ENCODE results near the gene SLC45A3.

The SLC45A3 gene

DNA sequence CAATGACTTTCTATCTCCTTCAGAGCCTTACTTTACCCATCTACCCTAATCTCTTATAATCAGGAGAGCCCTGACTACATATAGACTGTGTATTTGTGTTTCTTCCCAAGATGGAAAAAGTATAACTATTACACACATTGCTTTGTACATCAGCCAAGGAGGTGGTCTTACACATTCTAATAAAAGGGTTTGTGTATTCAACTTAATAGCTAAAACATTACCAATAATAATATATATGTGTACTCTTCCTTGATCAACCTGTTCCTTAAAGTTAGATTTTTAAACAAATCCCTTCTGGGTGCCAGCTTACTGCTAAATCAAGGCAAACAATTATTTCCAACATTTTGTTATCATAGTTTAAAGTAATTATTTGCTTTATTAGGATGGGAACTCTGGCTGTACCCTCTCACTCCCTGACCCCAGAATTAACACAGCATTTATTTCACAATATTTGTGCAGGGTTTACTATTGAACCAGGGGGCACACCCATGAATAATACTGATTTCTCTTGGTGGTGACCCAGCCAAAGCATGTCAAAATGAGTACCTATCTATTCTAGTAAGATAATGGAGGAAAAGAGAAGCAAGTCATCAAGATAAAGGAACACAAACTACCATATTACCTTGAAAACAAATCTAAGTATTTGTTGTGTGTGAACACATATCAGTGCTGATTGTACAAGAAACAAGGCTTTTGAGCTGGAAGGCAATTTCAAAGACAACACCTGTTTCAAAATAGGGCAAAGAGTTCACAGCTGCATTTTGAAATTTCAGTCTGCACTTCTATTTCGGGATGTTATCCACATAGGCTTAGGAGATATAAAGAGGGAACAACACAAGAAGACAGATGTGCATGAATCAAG, 30.1 kb upstream of the SLC45A3 start:
- Histone ChIP-seq H3K9ac (ENCODE audit: low read length) (no peak overlapping the region), H3K4me3 (ENCODE audit: low read length) (no peak overlapping the region), H3K27ac (ENCODE audit: low read depth, low read length) (no peak overlapping the region), H3K4me1 (ENCODE audit: control insufficient read depth, insufficient read depth, low read length) (peaks cover 2% of the 10 kb centered on the region), H3K36me3 (ENCODE audit: control insufficient read depth, insufficient read depth, low read length) (peaks cover 8% of the 10 kb centered on the region), H3K27me3 (ENCODE audit: control insufficient read depth, insufficient read depth, low read length) (no peaks in the 10 kb centered on the region)

DNA sequence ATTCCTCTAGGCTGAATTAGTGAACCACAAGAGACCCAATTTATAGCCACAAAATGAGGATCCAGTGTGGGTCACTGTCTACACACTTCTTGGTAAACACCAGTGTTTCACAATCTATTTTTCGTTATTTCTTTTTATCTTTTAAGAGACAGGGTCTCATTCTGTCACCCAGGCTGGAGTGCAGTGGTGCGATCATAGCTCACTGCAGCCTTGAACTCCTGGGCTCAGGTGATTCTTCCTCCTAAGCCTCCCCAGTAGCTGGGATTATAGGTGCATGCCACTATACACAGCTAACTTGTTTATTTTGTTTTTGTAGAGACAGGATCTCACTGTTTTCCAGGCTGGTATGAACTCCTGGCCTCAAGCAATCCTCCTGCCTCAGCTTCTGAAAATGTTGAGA, 29.3 kb upstream of the SLC45A3 start:
- Histone ChIP-seq H3K4me3 (ENCODE audit: low read length) (no peak overlapping the region), H3K27me3 (ENCODE audit: control insufficient read depth, insufficient read depth, low read length) (no peaks in the 10 kb centered on the region), H3K27ac (ENCODE audit: low read depth, low read length) (no peak overlapping the region), H3K9ac (ENCODE audit: low read length) (no peak overlapping the region), H3K4me1 (ENCODE audit: control insufficient read depth, insufficient read depth, low read length) (peaks cover 2% of the 10 kb centered on the region), H3K36me3 (ENCODE audit: control insufficient read depth, insufficient read depth, low read length) (peaks cover 4% of the 10 kb centered on the region)

DNA sequence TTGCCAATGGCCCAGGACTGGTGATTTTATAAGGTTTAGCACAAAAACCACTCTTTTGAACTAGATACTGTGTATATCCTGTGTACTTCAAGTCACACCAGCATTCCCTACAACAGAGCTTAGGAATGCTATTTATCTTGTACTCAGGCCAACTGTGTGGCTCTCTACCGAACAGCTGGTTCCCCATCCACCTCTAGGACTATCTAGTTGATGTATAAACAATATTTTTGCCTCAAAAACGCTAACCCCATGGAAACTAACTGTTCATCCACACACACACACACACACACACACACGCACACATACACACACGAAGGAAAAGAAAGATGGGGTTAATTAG, 28.7 kb upstream of the SLC45A3 start:
- Histone ChIP-seq H3K27me3 (ENCODE audit: control insufficient read depth, insufficient read depth, low read length) (no peaks in the 10 kb centered on the region), H3K27ac (ENCODE audit: low read depth, low read length) (no peak overlapping the region), H3K36me3 (ENCODE audit: control insufficient read depth, insufficient read depth, low read length) (no peaks in the 10 kb centered on the region), H3K4me1 (ENCODE audit: control insufficient read depth, insufficient read depth, low read length) (peaks cover 2% of the 10 kb centered on the region), H3K9ac (ENCODE audit: low read length) (no peak overlapping the region), H3K4me3 (ENCODE audit: low read length) (no peak overlapping the region)

DNA sequence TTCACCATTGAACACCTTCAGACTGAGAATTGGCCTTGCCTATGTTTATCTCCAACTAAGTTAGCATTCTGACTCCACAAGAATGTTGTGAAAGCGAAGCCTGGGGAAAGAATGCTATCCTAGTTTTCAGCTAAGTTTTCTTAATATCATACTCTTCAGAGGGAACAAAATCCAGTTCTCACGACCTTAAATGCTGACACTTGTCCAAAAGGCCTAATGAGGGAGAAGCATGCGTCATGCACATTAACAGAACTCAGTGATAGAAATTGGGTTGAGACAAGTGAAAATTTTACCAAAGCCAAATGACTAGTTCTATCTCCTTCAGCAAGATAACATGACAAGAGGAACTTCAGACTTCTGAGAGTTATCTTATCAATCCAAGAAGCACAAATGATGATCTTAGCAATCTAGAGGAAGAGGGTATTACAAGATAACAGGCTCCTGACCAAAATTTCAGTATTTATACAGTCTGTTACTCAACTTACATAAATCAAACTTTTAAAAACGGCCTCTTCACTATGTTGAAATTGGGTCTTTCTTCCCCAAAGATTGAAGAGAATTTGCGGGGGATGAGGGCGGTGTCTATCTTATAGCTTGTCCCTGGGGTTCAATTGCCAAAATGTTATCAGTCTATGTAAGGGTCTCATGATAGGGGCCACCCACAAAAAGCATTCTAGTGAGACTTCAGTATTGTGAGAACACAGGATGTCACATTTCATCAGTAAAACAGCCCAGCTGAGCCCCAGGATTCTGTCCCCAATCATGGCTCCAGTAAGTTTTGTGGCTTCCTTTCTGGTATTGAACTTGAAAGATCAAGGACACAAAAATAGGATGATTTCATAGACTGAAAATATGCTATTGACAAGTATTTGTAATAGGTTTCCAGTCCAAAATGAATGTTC, 26.5 kb upstream of the SLC45A3 start:
- no peaks in the 10 kb centered on the region for H3K27me3 ChIP-seq (ENCODE audit: control insufficient read depth, insufficient read depth, low read length)
- no peak overlapping the region for H3K9ac ChIP-seq (ENCODE audit: low read length)
- peaks cover 2% of the 10 kb centered on the region for H3K4me1 ChIP-seq (ENCODE audit: control insufficient read depth, insufficient read depth, low read length)
- no peak overlapping the region for H3K27ac ChIP-seq (ENCODE audit: low read depth, low read length)
- no peaks in the 10 kb centered on the region for H3K36me3 ChIP-seq (ENCODE audit: control insufficient read depth, insufficient read depth, low read length)
- H3K4me3 ChIP-seq (ENCODE audit: low read length): no peak overlapping the region

DNA sequence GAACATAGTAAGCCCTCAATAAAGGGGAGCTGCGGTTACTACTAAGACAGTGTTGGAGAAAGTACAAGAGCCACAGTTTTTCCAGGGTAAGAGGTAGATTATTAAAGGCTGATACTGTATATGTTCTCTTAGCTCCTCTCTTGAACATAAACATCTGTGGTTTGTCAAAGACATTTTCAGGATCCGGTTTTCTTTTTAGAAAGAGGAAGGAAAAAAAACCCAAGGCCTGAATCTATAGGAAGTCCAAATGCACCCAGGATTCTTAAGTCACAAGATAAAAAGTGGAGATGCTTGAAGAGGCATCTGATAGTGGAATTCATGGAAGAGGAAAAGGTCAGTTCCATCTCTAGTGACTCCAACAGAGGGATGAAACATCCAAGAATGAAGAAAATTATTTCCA, 24.6 kb upstream of the SLC45A3 start:
- no peak overlapping the region for H3K9ac ChIP-seq (ENCODE audit: low read length)
- no peaks in the 10 kb centered on the region for H3K36me3 ChIP-seq (ENCODE audit: control insufficient read depth, insufficient read depth, low read length)
- H3K27ac ChIP-seq (ENCODE audit: low read depth, low read length): no peak overlapping the region

DNA sequence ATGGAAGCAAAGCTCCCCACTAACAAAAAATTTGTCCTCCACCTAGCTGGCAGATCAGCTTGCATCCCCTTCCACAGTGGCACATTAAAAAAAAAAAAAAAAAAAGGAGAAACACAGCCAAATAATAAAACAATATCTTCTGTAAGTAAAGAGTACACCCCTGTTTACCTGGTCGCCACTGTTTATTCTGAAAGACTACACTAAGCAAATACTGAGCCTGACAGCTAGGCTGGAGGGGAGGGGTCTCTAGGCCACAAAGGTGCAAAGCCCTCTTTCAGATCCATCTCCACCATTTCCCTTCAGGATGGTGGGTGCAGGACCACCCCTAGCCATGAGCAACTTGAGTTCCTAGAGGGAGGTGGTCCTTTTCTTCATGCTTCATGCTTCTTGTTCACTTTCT, 22.8 kb upstream of the SLC45A3 start:
- Histone ChIP-seq H3K4me1 (ENCODE audit: control insufficient read depth, insufficient read depth, low read length) (no peaks in the 10 kb centered on the region), H3K9ac (ENCODE audit: low read length) (no peak overlapping the region), H3K27me3 (ENCODE audit: control insufficient read depth, insufficient read depth, low read length) (no peaks in the 10 kb centered on the region), H3K4me3 (ENCODE audit: low read length) (no peak overlapping the region), H3K27ac (ENCODE audit: low read depth, low read length) (no peak overlapping the region), H3K36me3 (ENCODE audit: control insufficient read depth, insufficient read depth, low read length) (no peaks in the 10 kb centered on the region)

More for the DNA sequence above, 24.6 kb upstream of the SLC45A3 start:
- Histone ChIP-seq H3K4me1 (ENCODE audit: control insufficient read depth, insufficient read depth, low read length) (no peaks in the 10 kb centered on the region), H3K27me3 (ENCODE audit: control insufficient read depth, insufficient read depth, low read length) (no peaks in the 10 kb centered on the region), H3K4me3 (ENCODE audit: low read length) (no peak overlapping the region)

DNA sequence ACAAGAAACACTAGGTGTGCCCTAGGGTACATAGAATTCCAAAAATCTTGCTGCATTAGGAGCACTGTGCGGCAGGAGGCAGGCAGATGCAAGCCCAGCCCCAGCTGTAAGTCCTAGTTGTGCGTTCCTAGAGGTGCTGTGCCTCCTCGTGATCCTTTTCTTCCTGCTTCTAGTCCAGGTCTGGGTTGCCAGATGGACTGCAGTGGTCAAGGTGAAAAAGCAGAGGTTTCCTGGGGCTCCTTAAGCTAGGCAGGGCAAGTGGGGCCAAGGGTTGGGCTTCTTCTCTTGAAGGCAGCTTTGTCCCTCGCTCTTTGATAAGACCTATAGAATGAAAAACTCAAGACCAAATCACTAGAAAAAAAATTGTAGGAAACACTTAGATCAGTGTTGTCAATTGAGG, 21.6 kb upstream of the SLC45A3 start:
- Histone ChIP-seq H3K4me1 (ENCODE audit: control insufficient read depth, insufficient read depth, low read length) (no peaks in the 10 kb centered on the region), H3K36me3 (ENCODE audit: control insufficient read depth, insufficient read depth, low read length) (no peaks in the 10 kb centered on the region), H3K27ac (ENCODE audit: low read depth, low read length) (no peak overlapping the region), H3K9ac (ENCODE audit: low read length) (no peak overlapping the region), H3K27me3 (ENCODE audit: control insufficient read depth, insufficient read depth, low read length) (no peaks in the 10 kb centered on the region), H3K4me3 (ENCODE audit: low read length) (no peak overlapping the region)

DNA sequence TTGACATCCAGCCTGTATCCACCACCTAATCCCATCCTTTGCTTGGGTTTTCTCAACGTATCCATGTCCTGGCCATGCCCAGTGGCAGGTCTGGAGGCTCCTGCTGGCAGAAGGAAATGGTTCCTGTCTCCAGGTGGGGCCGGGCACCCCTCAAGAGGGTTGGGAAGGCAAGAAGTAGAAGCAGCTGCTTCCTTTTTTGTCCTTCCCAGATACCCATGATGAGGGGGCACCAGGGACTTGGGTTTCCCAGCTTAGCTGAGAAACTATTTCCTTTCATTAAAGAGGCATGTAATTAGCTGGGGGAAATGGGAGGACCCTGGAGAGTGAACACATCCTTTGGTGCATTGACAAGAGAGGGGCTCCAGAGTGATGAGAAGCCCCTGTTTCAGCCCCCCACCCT, 21.1 kb upstream of the SLC45A3 start:
- Histone ChIP-seq H3K27ac (ENCODE audit: low read depth, low read length) (no peak overlapping the region), H3K9ac (ENCODE audit: low read length) (no peak overlapping the region), H3K36me3 (ENCODE audit: control insufficient read depth, insufficient read depth, low read length) (no peaks in the 10 kb centered on the region), H3K4me3 (ENCODE audit: low read length) (no peak overlapping the region), H3K4me1 (ENCODE audit: control insufficient read depth, insufficient read depth, low read length) (no peaks in the 10 kb centered on the region), H3K27me3 (ENCODE audit: control insufficient read depth, insufficient read depth, low read length) (no peaks in the 10 kb centered on the region)

DNA sequence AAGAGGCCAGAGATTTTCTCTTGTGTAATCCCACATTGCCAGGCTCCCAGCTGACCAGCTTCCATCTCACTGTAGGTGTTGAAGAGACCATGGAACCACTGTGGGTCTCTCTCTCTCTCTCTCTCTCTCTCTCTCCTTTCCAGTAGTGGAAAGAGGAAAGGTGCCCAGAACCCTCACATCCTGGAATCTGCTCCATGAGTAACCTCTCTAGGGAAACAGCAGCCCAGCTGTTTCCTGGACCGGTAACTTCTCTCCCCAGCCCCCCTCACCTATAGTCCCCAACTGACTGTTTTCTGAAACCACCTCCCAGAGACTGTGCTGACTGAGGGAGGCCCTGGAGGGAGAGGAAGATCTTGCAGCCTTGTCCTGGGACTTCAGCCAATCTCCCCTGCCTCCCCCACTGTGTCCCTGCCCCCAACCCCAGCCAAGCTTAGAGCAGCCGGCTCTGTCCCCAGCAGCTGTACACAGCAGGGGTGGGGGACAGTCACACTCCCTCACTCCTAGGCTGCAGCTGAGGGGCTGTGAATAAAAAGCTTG, 20.6 kb upstream of the SLC45A3 start:
- Histone ChIP-seq H3K4me1 (ENCODE audit: control insufficient read depth, insufficient read depth, low read length) (no peaks in the 10 kb centered on the region), H3K4me3 (ENCODE audit: low read length) (no peak overlapping the region), H3K9ac (ENCODE audit: low read length) (no peak overlapping the region), H3K27ac (ENCODE audit: low read depth, low read length) (no peak overlapping the region), H3K27me3 (ENCODE audit: control insufficient read depth, insufficient read depth, low read length) (no peaks in the 10 kb centered on the region), H3K36me3 (ENCODE audit: control insufficient read depth, insufficient read depth, low read length) (no peaks in the 10 kb centered on the region)

DNA sequence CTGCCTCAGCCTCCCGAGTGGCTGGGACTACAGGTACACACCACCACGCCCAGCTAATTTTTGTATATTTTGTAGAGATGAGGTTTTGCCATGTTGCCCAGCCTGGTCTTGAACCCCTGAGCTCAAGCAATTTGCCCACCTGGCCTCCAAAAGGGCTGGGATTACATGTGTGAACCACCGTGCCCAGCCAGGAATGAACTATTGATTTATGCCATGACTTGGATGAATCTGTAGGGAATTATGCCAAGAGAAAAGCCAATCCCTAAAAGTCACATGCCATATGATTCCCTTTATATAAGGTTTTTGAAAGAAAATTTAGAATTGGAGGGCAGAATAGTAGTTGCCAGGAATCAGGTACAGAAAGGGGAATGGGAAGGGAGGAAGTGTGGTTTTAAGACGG, 19.1 kb upstream of the SLC45A3 start:
- Histone ChIP-seq H3K27me3 (ENCODE audit: control insufficient read depth, insufficient read depth, low read length) (no peaks in the 10 kb centered on the region), H3K4me1 (ENCODE audit: control insufficient read depth, insufficient read depth, low read length) (no peaks in the 10 kb centered on the region), H3K36me3 (ENCODE audit: control insufficient read depth, insufficient read depth, low read length) (no peaks in the 10 kb centered on the region), H3K9ac (ENCODE audit: low read length) (no peak overlapping the region), H3K4me3 (ENCODE audit: low read length) (no peak overlapping the region), H3K27ac (ENCODE audit: low read depth, low read length) (no peak overlapping the region)

DNA sequence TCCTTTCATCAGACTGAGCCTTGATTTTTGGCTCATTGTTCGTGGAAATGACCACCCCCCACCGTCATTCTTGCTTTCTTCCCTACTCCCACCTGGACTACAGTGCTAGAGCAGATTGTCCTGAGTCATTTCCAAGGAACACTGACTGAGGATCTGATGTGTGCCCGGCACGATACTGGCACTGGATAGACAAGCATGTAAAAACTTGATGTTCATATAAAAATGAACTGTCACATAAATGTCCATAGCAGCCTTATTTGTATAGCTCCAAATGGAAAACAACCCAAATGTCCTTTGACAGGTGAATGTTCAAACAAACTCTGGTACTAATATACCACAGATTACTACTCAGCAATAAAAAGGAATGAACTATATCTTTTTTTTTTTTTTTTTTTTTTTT, 18.6 kb upstream of the SLC45A3 start:
- Histone ChIP-seq H3K9ac (ENCODE audit: low read length) (no peak overlapping the region), H3K27me3 (ENCODE audit: control insufficient read depth, insufficient read depth, low read length) (no peaks in the 10 kb centered on the region), H3K36me3 (ENCODE audit: control insufficient read depth, insufficient read depth, low read length) (no peaks in the 10 kb centered on the region), H3K4me1 (ENCODE audit: control insufficient read depth, insufficient read depth, low read length) (no peaks in the 10 kb centered on the region), H3K27ac (ENCODE audit: low read depth, low read length) (no peak overlapping the region), H3K4me3 (ENCODE audit: low read length) (no peak overlapping the region)

DNA sequence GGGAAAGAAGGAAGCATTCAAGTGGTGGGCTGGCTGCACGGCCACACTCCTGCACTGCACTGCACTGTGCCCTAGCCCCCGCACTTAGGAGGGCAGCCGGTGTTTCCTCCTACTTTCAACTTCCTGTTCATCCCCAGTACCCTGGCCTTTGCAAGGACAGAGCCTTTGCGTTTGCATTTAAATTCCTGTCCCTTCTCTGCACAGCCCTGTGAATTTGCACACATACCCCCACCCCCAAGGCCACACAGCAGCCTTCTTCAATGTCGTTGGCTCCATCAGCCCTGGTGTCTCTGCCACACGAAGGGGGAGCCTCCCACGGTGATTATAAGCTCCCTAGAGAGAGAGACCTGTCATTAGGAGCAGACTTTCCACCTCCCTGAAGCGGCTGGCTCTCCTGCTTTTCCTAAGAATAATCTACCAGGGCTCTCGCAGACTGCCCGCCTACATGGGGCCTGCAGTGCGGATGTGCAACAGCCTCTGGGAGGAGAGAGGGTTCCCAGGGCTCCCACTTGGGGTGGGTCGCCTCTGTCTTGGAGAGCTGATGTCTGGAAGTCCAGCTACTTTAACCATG, 13.2 kb upstream of the SLC45A3 start:
- no peak overlapping the region for H3K27ac ChIP-seq (ENCODE audit: low read depth, low read length)
- no peaks in the 10 kb centered on the region for H3K27me3 ChIP-seq (ENCODE audit: control insufficient read depth, insufficient read depth, low read length)
- H3K4me3 ChIP-seq (ENCODE audit: low read length): no peak overlapping the region
- H3K36me3 ChIP-seq (ENCODE audit: control insufficient read depth, insufficient read depth, low read length): no peaks in the 10 kb centered on the region
- no peak overlapping the region for H3K9ac ChIP-seq (ENCODE audit: low read length)
- H3K4me1 ChIP-seq (ENCODE audit: control insufficient read depth, insufficient read depth, low read length): no peaks in the 10 kb centered on the region
